Limb (tissue), 2 donors: ENCODE measurements around the gene AVPI1.
A peak's percentile ranks its signal among the peaks of the same experiment; 100 is the strongest.
"Not testable (repeated sequence)": the region's sequence is repeated elsewhere in the genome, so short reads cannot be mapped to it uniquely, and the experiment has no call there.

Experiments
- DNase-seq, 2 donors: peaks; one replicate each; pipeline ENCODE4 v3.0.0-alpha.2; 2016; ENCODE audit errors: extremely low spot score in 2 of 2

AVPI1 gene

GRCh38 chr10:97640868-97641811 is 45.9 kb downstream of the AVPI1 start:
- DNase-seq: no peak

DNA sequence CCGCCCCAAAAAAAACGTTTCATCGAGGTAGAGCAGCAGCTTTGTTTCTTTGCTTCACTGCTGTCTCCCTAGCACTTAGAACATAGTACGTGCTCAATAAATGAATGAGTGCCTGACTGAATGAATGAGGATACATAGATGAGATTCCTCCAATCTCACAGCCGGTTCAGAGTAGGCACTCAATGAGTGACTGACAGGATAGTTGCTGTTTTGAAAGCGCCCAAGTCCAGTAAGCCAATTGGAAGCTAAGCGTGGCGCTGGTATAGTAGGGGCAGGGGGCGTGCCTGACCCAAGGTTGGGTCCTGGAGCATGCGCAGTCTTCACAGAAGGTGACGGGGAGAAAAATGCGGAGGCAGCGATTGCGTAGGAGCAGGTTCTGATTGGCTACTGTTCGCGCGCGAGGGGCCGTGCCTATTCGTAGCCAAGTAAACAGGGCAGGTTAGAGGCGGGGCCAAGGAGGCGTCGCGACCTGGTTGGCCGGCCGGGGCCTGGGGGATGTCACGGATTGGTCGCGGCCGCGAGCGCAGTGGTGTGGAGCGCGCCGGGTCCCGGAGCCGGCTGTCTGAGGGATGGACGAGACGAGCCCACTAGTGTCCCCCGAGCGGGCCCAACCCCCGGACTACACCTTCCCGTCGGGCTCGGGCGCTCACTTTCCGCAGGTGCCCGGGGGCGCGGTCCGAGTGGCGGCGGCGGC is 46.7 kb downstream of the AVPI1 start, which contains the start of gene PI4K2A:
TSS of gene PI4K2A (plus strand) at position 498 of the 694 bp plus-strand sequence. CDS start at position 570, 72 bp downstream.
- DNase-seq: peak; percentile 98 to 99

GRCh38 chr10:97639090-97639489 is 48.0 kb downstream of the AVPI1 start:
- not testable (repeated sequence) for DNase-seq

DNA sequence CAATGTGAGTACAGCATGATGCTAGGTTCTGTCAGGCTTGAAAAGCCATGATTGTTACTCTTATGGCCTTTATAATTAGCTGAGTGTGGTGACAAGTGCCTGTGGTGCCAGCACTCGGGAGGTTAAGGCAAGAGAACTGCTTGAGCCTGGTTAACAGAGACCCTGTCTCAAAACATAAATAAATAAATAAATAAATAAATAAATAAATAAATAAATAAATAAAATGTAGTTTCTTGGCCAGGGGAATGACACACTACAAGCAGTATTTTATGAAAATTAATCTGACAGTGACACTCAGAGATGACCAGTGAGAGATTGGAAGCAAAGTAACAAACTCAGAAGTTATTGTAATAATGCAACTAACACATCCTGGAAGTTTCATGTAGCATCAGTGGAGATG is 51.5 kb downstream of the AVPI1 start:
- DNase-seq: no peak

DNA sequence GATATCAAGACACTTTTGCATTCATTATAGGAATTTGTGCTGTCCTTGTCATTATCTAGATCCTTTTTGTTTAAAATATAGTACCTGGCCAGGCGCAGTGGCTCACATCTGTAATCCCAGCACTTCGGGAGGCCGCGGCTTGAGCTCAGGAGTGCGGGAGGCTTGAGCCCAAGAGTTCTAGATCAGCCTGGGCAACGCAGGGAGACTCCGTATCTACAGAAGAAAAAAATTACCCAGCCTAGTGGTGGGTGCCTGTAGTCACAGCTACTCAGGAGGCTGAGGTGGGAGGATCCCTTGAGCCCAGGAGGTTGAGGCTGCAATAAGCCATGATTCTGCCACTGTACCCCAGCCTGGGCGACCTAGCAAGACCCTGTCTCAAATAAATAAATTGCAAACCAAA is 53.1 kb downstream of the AVPI1 start:
- no peak for DNase-seq

GRCh38 chr10:97632949-97633884 is 53.8 kb downstream of the AVPI1 start, which contains the start of gene MORN4:
MORN4 (minus strand) TSS chr10:97633500; CDS start chr10:97619653, 13,847 bp downstream.
- DNase-seq: peak; percentile 95 to 96

GRCh38 chr10:97631098-97631497 is 55.9 kb downstream of the AVPI1 start:
- DNase-seq: no peak

GRCh38 chr10:97629289-97629688 is 57.8 kb downstream of the AVPI1 start:
- no peak for DNase-seq

DNA sequence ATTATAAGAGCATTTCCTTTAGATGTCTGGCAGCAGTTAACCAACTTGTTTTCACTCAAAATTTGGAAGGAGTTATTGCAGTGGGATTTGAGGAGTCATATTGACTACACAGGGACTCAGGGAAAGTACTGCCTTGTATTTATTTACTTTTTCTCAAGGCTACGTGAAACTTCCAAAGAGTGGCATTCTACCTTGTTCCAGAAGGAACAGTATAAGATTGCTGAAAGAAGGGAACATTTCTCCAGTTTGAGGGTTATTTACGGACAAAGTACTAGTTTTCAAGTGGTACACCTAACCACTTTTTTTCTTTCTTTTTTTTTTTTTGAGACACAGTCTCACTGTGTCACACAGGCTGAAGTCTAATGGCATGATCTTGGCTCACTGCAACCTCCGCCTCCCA is 58.8 kb downstream of the AVPI1 start:
- no peak for DNase-seq

- no peak for DNase-seq
Observed at GRCh38 chr10:97627731-97628130, 59.3 kb downstream of the AVPI1 start.
